AG09309 (cell line): Measurements from ENCODE around the gene TMEM184B.

Source experiments
- DNase-seq: peaks from one replicate; pipeline ENCODE4 v3.0.0-alpha.2; 2010; ENCODE audit warnings: low read depth
- H3K4me3 ChIP-seq: 2 replicates; pipeline ENCODE4 v1.5.1; 2011; ENCODE audit warnings: mild to moderate bottlenecking, low read depth, low read length, moderate library complexity; ENCODE audit not compliant: control insufficient read depth
- CTCF ChIP-seq: IDR thresholded peaks from 2 replicates; pipeline ENCODE4 v1.5.1; 2011; ENCODE audit warnings: mild to moderate bottlenecking, low read depth, low read length, inconsistent platforms; ENCODE audit not compliant: insufficient read depth, control insufficient read depth; ENCODE audit errors: missing control alignments

Gene TMEM184B

GRCh38 chr22:38304526-38304925 lies 31.7 kb upstream of the TMEM184B start:
- no peak for TF ChIP-seq CTCF
- no peak overlapping the region for H3K4me3 ChIP-seq
- no peak for DNase-seq

GRCh38 chr22:38303974-38304373 lies 31.2 kb upstream of the TMEM184B start:
- no peak for TF ChIP-seq CTCF
- no peak overlapping the region for H3K4me3 ChIP-seq
- DNase-seq, result no peak

- no peak for DNase-seq
- no peak for TF ChIP-seq CTCF
Observed at GRCh38 chr22:38302906-38303305, 30.1 kb upstream of the TMEM184B start.

GRCh38 chr22:38300946-38301345 lies 28.1 kb upstream of the TMEM184B start:
- DNase-seq, result no peak
- no peak overlapping the region for H3K4me3 ChIP-seq
- TF ChIP-seq CTCF, result no peak

More at GRCh38 chr22:38302906-38303305, 30.1 kb upstream of the TMEM184B start:
- no peak overlapping the region for H3K4me3 ChIP-seq

GRCh38 chr22:38300197-38300945 lies 27.6 kb upstream of the TMEM184B start:
- no peak for DNase-seq
- TF ChIP-seq CTCF, result no peak
- no peak overlapping the region for H3K4me3 ChIP-seq

GRCh38 chr22:38299770-38300102 lies 26.9 kb upstream of the TMEM184B start:
- DNase-seq, result no peak
- no peak for TF ChIP-seq CTCF
- no peak overlapping the region for H3K4me3 ChIP-seq

- peak; percentile 46 for TF ChIP-seq CTCF
- peak; percentile 82 for DNase-seq
- H3K4me3 ChIP-seq, result no peak overlapping the region
Observed at GRCh38 chr22:38298312-38299005, 25.6 kb upstream of the TMEM184B start.
